Ectodermal cell (in vitro differentiated cells): ENCODE results near the gene QSOX1.

Source experiments
- H3K27ac ChIP-seq: 2 replicates; pipeline ENCODE4 v1.7.0; 2013; ENCODE audit warnings: mild to moderate bottlenecking, low read depth, low read length; ENCODE audit not compliant: insufficient read depth, poor library complexity, severe bottlenecking
- H3K27me3 ChIP-seq: 2 replicates; pipeline ENCODE4 v1.7.0; 2013; ENCODE audit warnings: mild to moderate bottlenecking, low read length; ENCODE audit not compliant: insufficient read depth, control insufficient read depth, poor library complexity, severe bottlenecking
- H3K36me3 ChIP-seq: one replicate; pipeline ENCODE4 v1.7.0; 2013; ENCODE audit warnings: low read length; ENCODE audit not compliant: control insufficient read depth, insufficient read depth
- H3K4me1 ChIP-seq: one replicate; pipeline ENCODE4 v1.7.0; 2013; ENCODE audit warnings: low read length; ENCODE audit not compliant: control insufficient read depth, insufficient read depth
- H3K4me3 ChIP-seq: 2 replicates; pipeline ENCODE4 v1.7.0; 2013; ENCODE audit warnings: low read depth, low read length, control low read depth; ENCODE audit not compliant: insufficient read depth
- H3K9me3 ChIP-seq: 2 replicates; pipeline ENCODE4 v1.7.0; 2013; ENCODE audit warnings: mild to moderate bottlenecking, low read length, moderate library complexity; ENCODE audit not compliant: control insufficient read depth
- WGBS, 2 experiments: methylation state at CpG; one replicate each; pipeline ENCODE4 v1.1.7; 2013; ENCODE audit warnings: missing lambda C conversion rate in 2 of 2; 5-methylcytosine and 5-hydroxymethylcytosine counted together

The QSOX1 gene

GRCh38 chr1:180168786-180169639 is 14.3 kb downstream of the QSOX1 start:
- no peaks in the 10 kb centered on the region for H3K9me3 ChIP-seq
- no peak overlapping the region for H3K4me3 ChIP-seq
- H3K27me3 ChIP-seq: no peaks in the 10 kb centered on the region
- H3K4me1 ChIP-seq: peaks cover 26% of the 10 kb centered on the region
- no peaks in the 10 kb centered on the region for H3K36me3 ChIP-seq
- 84% methylated on average over 12 of the region's 12 CpGs for WGBS, 2 experiments
- H3K27ac ChIP-seq: no peak overlapping the region

- Histone ChIP-seq H3K9me3 (no peaks in the 10 kb centered on the region), H3K36me3 (no peaks in the 10 kb centered on the region), H3K27me3 (no peaks in the 10 kb centered on the region), H3K27ac (no peak overlapping the region), H3K4me3 (no peak overlapping the region), H3K4me1 (peaks cover 26% of the 10 kb centered on the region)
- WGBS, 2 experiments: 87 to 88% methylated on average over 13 of the region's 13 CpGs
Observed at GRCh38 chr1:180169640-180170195, 15.0 kb downstream of the QSOX1 start.

- H3K27me3 ChIP-seq: no peaks in the 10 kb centered on the region
- H3K36me3 ChIP-seq: no peaks in the 10 kb centered on the region
- no peak overlapping the region for H3K27ac ChIP-seq
- H3K4me1 ChIP-seq: peaks cover 24% of the 10 kb centered on the region
- no peak overlapping the region for H3K4me3 ChIP-seq
- H3K9me3 ChIP-seq: no peaks in the 10 kb centered on the region
- WGBS, 2 experiments: 71 to 72% methylated on average over 4 of the region's 4 CpGs
Observed at GRCh38 chr1:180170546-180171151, 16.0 kb downstream of the QSOX1 start.

GRCh38 chr1:180171691-180172090 is 17.0 kb downstream of the QSOX1 start:
- H3K27ac ChIP-seq: no peak overlapping the region
- H3K36me3 ChIP-seq: no peaks in the 10 kb centered on the region
- peaks cover 14% of the 10 kb centered on the region for H3K4me1 ChIP-seq
- no peaks in the 10 kb centered on the region for H3K9me3 ChIP-seq
- H3K4me3 ChIP-seq: no peak overlapping the region
- no peaks in the 10 kb centered on the region for H3K27me3 ChIP-seq
- WGBS, 2 experiments: 95 to 96% methylated on average over 8 of the region's 8 CpGs

GRCh38 chr1:180173451-180173850 is 18.8 kb downstream of the QSOX1 start:
- H3K27me3 ChIP-seq: no peaks in the 10 kb centered on the region
- no peak overlapping the region for H3K27ac ChIP-seq
- no peaks in the 10 kb centered on the region for H3K4me1 ChIP-seq
- no peaks in the 10 kb centered on the region for H3K36me3 ChIP-seq
- no peak overlapping the region for H3K4me3 ChIP-seq
- 99 to 100% methylated on average over 1 to 2 of the region's 2 CpGs for WGBS, 2 experiments
- H3K9me3 ChIP-seq: no peaks in the 10 kb centered on the region

GRCh38 chr1:180173952-180174351 is 19.3 kb downstream of the QSOX1 start:
- Histone ChIP-seq H3K4me1 (no peaks in the 10 kb centered on the region), H3K36me3 (no peaks in the 10 kb centered on the region), H3K27ac (no peak overlapping the region), H3K4me3 (no peak overlapping the region), H3K27me3 (no peaks in the 10 kb centered on the region), H3K9me3 (no peaks in the 10 kb centered on the region)
- 94 to 95% methylated on average over 8 of the region's 8 CpGs for WGBS, 2 experiments

GRCh38 chr1:180175291-180175690 is 20.6 kb downstream of the QSOX1 start:
- H3K4me3 ChIP-seq: no peak overlapping the region
- no peaks in the 10 kb centered on the region for H3K9me3 ChIP-seq
- H3K27ac ChIP-seq: no peak overlapping the region
- no peaks in the 10 kb centered on the region for H3K36me3 ChIP-seq
- no peaks in the 10 kb centered on the region for H3K27me3 ChIP-seq
- 91 to 93% methylated on average over 9 of the region's 9 CpGs for WGBS, 2 experiments
- no peaks in the 10 kb centered on the region for H3K4me1 ChIP-seq

GRCh38 chr1:180175806-180176205 is 21.1 kb downstream of the QSOX1 start:
- no peak overlapping the region for H3K27ac ChIP-seq

GRCh38 chr1:180176965-180177364 is 22.3 kb downstream of the QSOX1 start:
- WGBS, 2 experiments: 94 to 95% methylated on average over 4 of the region's 4 CpGs

More at GRCh38 chr1:180175806-180176205, 21.1 kb downstream of the QSOX1 start:
- Histone ChIP-seq H3K36me3 (no peaks in the 10 kb centered on the region), H3K27me3 (no peaks in the 10 kb centered on the region), H3K4me1 (no peaks in the 10 kb centered on the region), H3K4me3 (no peak overlapping the region), H3K9me3 (no peaks in the 10 kb centered on the region)
- 93% methylated on average over 9 of the region's 9 CpGs for whole genome bisulfite sequencing, 2 experiments

GRCh38 chr1:180177931-180178330 is 23.3 kb downstream of the QSOX1 start:
- Histone ChIP-seq H3K36me3 (no peaks in the 10 kb centered on the region), H3K27me3 (no peaks in the 10 kb centered on the region), H3K4me3 (no peak overlapping the region), H3K4me1 (no peaks in the 10 kb centered on the region), H3K27ac (no peak overlapping the region), H3K9me3 (no peaks in the 10 kb centered on the region)
- 85 to 88% methylated on average over 4 of the region's 4 CpGs for WGBS, 2 experiments

More at GRCh38 chr1:180176965-180177364, 22.3 kb downstream of the QSOX1 start:
- H3K4me1 ChIP-seq: no peaks in the 10 kb centered on the region
- H3K36me3 ChIP-seq: no peaks in the 10 kb centered on the region
- H3K27ac ChIP-seq: no peak overlapping the region
- no peaks in the 10 kb centered on the region for H3K9me3 ChIP-seq
- H3K4me3 ChIP-seq: no peak overlapping the region
- no peaks in the 10 kb centered on the region for H3K27me3 ChIP-seq
